Measurements from ENCODE around the gene NPEPL1.

GRCh38 chr20:58742668-58743566, 50.3 kb downstream of the NPEPL1 start:
- TF ChIP-seq RFX5 (IDR thresholded peaks at IDR 0.05) (no peak), USF2 (IDR thresholded peaks at IDR 0.05) (no peak), JUN (IDR thresholded peaks at IDR 0.05) (no peak), TP53 (CRISPR knock-in tag; IDR thresholded peaks at IDR 0.05) (no peak)

All from A549 (cell line).